KMS-11 (cell line): Measurements from ENCODE around the gene TECTA.
"Not testable (repeated sequence)": the region's sequence is repeated elsewhere in the genome, so short reads cannot be mapped to it uniquely, and the experiment has no call there.

ENCODE experiments used
- H2AFZ ChIP-seq: fragments of 200-600 bp; sonication (generic); 2 replicates; pipeline ENCODE4 v1.6.1; 2016; ENCODE audit warnings: antibody characterized with exemption, mixed run types, low read depth
- H3K27ac ChIP-seq: fragments of 200-600 bp; sonication (generic); 2 replicates; pipeline ENCODE4 v1.6.1; 2016; ENCODE audit warnings: mild to moderate bottlenecking, mixed run types
- H3K27me3 ChIP-seq: fragments of 200-600 bp; sonication (generic); 2 replicates; pipeline ENCODE4 v1.6.1; 2017; ENCODE audit warnings: mild to moderate bottlenecking, low read depth, mixed run types, moderate library complexity; ENCODE audit not compliant: insufficient read depth
- H3K36me3 ChIP-seq: fragments of 200-600 bp; sonication (generic); 2 replicates; pipeline ENCODE4 v1.6.1; 2017; ENCODE audit warnings: mild to moderate bottlenecking, mixed run types; ENCODE audit not compliant: insufficient read depth
- H3K4me1 ChIP-seq: fragments of 200-600 bp; sonication (generic); 2 replicates; pipeline ENCODE4 v1.6.1; 2016; ENCODE audit warnings: mild to moderate bottlenecking, low read depth, mixed run types; ENCODE audit not compliant: poor library complexity, severe bottlenecking
- H3K4me2 ChIP-seq: fragments of 200-600 bp; sonication (generic); 2 replicates; pipeline ENCODE4 v1.7.0; 2016; ENCODE audit warnings: mild to moderate bottlenecking, mixed run types
- H3K4me3 ChIP-seq: fragments of 200-600 bp; sonication (generic); IDR thresholded peaks from 2 replicates; pipeline ENCODE4 v1.6.1; 2017; ENCODE audit warnings: low read depth, low read length, mixed read lengths; ENCODE audit not compliant: insufficient read depth
- H3K79me2 ChIP-seq: fragments of 200-600 bp; sonication (generic); 2 replicates; pipeline ENCODE4 v1.6.1; 2016; ENCODE audit warnings: low read depth, mixed run types; ENCODE audit not compliant: insufficient read depth
- H3K9ac ChIP-seq: fragments of 200-600 bp; sonication (generic); 2 replicates; pipeline ENCODE4 v1.6.1; 2016; ENCODE audit warnings: mild to moderate bottlenecking, mixed run types
- H4K20me1 ChIP-seq: fragments of 200-600 bp; sonication (generic); 2 replicates; pipeline ENCODE4 v1.6.1; 2016; ENCODE audit warnings: mild to moderate bottlenecking, mixed run types; ENCODE audit not compliant: insufficient read depth
- CTCF ChIP-seq: fragments of 200-600 bp; sonication (generic); conservative IDR thresholded peaks from 2 replicates; pipeline ENCODE4 v1.6.1; 2017; ENCODE audit warnings: low read depth, mild to moderate bottlenecking, antibody characterized with exemption, low read length, moderate library complexity, mixed read lengths

The TECTA gene

GRCh38 chr11:121238956-121239355 lies 137.9 kb downstream of the TECTA start:
- Histone ChIP-seq H3K36me3 (no peaks in the 10 kb centered on the region), H3K9ac (no peak overlapping the region), H3K4me1 (no peaks in the 10 kb centered on the region), H3K4me3 (no peak overlapping the region), H4K20me1 (no peaks in the 10 kb centered on the region), H3K27me3 (no peaks in the 10 kb centered on the region), H3K4me2 (no peak overlapping the region), H3K27ac (no peak overlapping the region), H3K79me2 (no peaks in the 10 kb centered on the region), H2AFZ (no peak overlapping the region)
- no peak for TF ChIP-seq CTCF

GRCh38 chr11:121240001-121240400 lies 139.0 kb downstream of the TECTA start:
- H3K27ac ChIP-seq, H3K79me2 ChIP-seq, H3K4me1 ChIP-seq, H3K27me3 ChIP-seq, H3K36me3 ChIP-seq, H3K4me2 ChIP-seq, H2AFZ ChIP-seq, H3K4me3 ChIP-seq, H3K9ac ChIP-seq, H4K20me1 ChIP-seq: not testable (repeated sequence)

GRCh38 chr11:121240650-121241303 lies 139.7 kb downstream of the TECTA start:
- no peaks in the 10 kb centered on the region for H3K36me3 ChIP-seq
- no peak for TF ChIP-seq CTCF
- no peak overlapping the region for H3K4me2 ChIP-seq
- H3K27me3 ChIP-seq = no peaks in the 10 kb centered on the region
- H3K4me1 ChIP-seq = no peaks in the 10 kb centered on the region
- no peak overlapping the region for H3K27ac ChIP-seq
- H3K9ac ChIP-seq = no peak overlapping the region
- H3K79me2 ChIP-seq = no peaks in the 10 kb centered on the region
- no peaks in the 10 kb centered on the region for H4K20me1 ChIP-seq
- no peak overlapping the region for H3K4me3 ChIP-seq
- no peak overlapping the region for H2AFZ ChIP-seq
